GM18861 (cell line): Measurements from ENCODE around the gene PCDH19.
"Not testable (repeated sequence)": the region's sequence is repeated elsewhere in the genome, so short reads cannot be mapped to it uniquely, and the experiment has no call there.

Source experiments
- ATAC-seq: cut with Tn5 transposase; IDR thresholded peaks from one replicate; pipeline ENCODE4 v1.9.1; 2021; ENCODE audit not compliant: unreplicated experiment

Gene PCDH19, protein sequence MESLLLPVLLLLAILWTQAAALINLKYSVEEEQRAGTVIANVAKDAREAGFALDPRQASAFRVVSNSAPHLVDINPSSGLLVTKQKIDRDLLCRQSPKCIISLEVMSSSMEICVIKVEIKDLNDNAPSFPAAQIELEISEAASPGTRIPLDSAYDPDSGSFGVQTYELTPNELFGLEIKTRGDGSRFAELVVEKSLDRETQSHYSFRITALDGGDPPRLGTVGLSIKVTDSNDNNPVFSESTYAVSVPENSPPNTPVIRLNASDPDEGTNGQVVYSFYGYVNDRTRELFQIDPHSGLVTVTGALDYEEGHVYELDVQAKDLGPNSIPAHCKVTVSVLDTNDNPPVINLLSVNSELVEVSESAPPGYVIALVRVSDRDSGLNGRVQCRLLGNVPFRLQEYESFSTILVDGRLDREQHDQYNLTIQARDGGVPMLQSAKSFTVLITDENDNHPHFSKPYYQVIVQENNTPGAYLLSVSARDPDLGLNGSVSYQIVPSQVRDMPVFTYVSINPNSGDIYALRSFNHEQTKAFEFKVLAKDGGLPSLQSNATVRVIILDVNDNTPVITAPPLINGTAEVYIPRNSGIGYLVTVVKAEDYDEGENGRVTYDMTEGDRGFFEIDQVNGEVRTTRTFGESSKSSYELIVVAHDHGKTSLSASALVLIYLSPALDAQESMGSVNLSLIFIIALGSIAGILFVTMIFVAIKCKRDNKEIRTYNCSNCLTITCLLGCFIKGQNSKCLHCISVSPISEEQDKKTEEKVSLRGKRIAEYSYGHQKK (N-terminal part only)

DNA sequence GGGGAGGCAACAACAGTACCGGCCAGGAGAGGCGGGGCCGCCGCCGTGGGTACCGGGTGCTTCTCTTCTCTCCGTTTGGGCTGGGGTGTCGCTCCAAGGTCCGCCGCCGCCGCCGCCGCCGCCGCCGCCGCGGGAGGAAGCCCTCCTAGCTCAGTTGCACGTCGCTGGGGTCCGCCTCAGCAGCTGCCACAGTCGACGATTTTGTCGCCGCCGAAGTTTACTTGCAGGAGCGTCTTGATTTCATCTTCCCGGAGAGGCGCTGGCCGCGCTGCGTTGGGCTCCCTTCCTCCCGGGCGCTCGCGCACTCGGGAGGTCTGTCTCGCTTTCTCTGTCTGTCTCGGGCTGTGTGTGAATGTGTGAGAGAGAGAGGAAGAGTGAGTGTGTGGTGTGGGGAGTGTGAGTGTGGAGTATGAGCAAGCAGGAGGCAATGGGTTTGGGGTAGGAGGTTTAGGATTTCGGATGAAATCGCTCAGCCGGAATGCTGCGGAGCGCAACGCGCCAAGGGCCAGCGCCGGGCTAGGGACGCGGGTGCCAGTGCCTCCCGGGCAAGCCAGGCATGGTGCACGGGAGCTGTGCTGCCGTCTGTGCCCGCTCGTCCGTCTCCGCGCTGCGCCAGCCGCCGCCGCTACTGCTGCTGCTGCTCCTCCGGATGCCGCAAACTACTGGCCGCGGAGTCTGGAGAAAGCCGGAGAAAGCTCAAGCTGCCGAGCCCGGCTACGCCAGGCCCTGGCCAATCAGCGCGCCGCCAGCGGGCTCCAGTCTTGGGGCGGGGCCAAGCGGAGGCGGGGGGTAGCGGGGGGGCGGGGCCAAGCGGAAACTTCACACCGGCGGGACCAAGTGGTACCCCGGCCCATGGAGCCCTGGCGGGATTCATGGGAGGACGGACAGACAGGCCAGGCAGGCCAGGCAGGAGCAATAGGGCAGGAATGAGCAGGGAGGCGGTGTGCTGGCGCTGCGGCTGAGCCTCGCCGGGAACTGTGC, at the start of gene PCDH19:
Gene PCDH19, minus strand, starts transcription at position 664 of the 981 bp plus-strand sequence. CDS start 1,676 bp downstream, outside the sequence.
- ATAC-seq = no peak

DNA sequence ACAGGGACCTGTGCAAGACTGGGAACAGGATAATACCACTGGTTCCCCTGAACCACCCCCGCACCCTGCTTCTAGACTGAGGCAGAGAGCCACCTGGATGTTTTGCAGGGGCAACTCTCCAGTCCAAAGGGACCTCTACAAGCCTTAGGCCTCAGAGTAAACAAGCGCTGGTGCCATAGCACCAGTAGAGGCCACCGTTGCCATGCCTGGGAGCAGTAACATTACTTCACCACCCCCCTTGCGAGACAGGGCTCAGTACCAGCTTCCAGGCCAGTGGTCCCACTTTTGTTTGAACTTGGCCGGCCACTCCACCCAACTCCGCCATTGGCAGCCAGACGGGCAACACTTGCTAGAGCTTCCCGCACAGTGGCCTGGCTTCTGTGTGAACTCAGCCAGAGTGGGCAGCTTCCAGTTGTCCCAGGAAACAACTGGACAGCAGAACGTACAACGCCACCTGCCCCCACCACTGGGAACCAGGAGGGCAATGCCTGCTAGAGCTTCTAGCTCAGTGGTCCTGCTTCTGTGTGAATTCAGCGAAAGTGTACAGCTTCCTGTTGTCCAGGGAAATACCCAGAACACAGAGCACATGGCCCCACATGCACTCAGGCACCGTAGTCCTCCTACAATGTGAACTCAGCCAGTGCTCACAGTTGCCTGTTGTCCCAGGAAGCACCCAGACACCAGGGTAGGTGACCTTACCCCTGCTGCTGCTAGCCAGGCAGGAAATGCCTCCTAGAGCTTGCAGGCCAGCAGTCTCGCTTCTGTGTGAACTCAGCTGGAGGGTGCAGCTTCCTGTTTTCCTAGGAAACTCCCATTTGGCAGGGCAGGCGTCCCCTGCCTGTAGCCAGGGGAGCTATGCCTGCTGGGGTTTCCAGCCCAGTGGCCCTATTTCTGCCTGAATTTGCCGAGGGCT, 39.9 kb upstream of the PCDH19 start:
- ATAC-seq = no peak

DNA sequence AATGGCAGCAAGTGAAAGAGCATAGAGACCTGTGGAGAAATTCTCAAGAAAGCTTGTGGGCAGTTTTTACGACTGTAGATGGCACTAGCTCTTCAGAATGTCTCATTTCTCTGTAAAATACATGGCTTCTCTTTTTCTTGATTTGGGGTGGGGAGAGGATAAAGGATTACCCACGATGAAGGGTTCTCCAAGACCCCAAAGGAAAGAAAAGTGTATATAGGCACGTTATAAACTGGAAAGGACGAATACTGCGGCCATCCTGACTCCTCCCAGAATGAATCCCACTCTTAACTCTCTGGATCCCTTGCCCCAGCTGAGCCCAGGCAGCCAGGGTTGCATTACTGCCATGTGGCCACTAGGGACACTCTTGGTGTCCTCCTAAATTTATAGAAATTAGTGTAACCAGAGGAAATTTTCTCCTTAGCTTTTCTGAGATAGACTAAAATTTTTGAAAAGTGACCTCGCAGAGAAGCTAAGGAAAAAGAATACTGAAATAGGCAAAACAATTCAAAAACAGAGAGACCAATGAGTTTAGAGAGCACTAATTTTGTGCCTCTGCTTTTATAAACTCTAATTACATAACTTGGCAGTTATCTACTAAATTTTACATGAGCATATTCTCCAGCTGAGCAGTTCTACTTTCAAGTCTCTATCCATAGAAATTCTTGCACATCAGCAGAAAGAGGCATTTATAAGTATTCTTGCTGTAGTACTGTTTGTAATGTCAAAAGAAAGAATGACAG, 37.8 kb upstream of the PCDH19 start:
- ATAC-seq = peak; percentile 62

DNA sequence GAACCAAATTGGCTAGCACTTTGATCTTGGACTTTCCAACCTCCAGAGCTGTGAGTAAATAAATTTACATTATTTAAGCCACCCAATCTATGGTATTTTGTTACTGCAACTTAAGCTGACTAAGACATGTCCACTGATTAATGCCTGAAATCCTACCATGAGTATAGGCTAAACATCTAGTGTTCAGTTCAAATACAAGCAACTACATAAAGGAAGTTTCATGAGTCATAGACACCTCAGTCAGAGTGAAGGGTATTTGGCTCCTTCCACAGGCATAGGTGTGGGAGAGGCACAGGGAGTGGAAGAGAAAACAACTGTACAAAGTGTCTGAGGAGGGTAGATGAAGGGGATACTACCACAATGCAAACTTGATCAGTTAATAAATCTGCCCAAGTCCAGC, 35.5 kb upstream of the PCDH19 start:
- ATAC-seq = no peak

DNA sequence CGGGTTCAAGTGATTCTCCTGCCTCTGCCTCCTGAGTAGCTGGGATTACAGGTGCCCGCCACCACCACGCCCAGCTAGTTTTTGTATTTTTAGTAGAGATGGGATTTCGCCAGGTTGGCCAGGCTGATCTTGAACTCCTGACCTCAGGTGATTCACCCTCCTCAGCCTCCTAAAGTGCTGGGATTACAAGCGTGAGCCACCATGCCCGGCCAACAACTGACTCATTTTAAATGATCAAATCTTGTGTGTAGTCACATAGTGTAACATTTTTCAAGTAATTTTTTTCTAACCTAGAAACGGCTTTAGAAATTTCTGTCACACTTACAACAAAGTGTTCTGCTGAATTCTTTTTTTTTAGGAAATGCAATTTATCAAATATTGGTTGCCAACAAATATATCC, 31.2 kb upstream of the PCDH19 start:
- ATAC-seq = not testable (repeated sequence)

DNA sequence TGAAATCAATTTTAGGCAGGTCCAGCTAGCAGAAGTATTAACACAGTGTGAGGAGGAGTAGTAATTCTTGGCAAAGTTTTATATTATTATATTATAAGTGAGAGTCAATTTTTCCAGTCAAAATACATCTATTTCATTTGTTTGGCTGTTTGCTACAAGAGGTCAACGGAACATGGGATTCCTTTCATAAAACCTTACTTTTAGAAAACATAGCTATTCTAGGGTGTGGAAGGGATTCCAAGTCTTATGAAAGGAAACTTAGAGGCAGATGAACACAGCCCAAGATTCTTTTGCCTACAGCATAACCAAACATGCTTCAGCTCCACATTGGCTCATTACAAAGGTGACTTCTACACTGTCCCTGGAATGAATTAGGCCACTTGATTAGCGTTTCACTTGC, 29.9 kb upstream of the PCDH19 start:
- no peak for ATAC-seq

DNA sequence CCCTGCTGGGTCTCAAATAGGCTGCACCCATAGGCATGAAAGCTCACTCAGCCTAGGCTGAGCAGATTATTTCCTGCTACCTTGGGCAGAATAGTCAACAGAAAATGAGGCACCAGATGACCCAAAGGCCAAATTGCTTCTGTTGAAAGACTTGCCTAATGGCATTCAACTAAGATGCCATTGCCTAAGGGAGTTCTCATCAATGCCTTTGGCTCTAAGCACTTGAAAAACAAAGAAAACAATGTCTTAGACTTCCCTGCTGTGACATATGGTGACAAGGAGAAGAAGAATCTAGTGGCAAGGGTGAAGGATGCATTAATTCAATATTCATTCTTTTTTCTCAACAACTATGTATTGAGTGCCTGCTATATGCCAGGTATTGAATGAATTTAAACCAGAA, 25.7 kb upstream of the PCDH19 start:
- no peak for ATAC-seq

DNA sequence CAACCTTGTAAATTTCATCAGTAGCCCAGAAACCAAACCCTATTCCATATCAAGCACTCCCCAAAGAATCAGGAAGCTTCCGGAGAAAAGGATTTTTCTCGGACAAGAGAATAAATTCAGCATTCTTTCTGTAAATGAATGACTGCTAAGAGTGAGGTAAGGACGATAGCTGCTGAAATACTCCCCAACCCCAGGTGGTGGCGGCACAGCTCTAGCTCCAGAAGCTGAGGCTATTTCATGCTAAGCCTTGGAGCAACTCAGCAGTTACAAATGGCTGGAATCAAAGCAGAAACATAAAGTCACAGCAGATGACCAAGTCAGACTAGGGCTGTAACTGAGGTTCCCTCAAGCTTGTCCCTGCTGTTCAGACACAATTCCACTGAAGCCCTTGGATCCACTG, 13.9 kb upstream of the PCDH19 start:
- no peak for ATAC-seq

DNA sequence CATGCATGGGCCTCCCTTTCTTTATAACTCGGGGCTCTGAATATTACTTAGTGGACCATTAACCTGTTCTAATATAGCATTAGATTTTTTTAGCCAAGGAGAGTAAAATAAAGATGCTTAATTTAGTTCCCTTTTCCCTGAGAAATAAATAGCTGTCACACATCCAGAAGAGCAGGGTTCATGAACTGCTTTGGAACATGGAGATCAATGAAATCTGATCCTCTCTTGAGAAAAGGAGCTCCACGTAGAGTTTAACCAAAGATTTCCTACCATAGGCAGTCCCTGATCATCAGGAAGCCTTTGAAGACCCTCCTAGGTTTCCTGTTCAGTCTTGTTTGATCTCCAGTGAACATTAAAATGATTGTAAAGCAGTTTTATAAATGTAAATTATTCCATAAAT, 8.5 kb upstream of the PCDH19 start:
- no peak for ATAC-seq

DNA sequence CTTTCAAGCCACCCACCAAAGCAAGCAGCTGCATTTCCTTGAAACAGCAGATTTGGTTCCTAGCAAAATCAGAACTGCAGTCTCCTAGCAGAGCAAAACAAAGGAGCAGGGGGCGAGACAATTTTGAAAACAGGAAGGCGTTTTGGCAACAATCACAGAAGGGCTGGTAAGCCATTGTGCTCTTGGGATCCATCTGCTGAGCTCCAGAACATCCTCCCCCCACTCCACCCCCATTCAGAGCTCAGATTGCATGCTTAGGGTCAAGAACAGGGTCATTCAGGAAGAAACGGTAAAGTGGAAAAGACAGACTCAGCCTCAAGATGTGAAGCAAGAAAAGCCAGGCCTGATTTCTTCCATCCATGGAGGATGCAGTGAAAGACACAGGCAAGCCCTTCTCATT, 7.6 kb upstream of the PCDH19 start:
- ATAC-seq = no peak

DNA sequence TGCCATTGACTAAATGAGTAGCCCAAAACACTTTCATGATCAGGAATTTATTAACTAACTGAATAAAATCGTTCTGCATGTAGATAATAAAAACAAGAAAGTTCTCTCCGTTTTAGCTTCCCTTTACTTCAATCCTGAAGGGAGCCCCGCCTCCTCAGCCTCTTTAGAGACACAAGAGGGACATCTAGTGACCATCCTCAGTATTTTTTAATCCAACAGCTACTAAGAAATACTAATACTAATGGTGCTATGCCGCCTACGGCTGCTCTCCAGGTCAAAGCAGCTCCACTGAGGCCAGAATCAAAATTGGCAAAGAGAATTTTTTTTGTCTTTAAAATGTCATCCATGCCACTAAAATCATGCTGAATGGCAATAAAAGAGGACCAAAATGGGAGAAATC, 3.2 kb upstream of the PCDH19 start:
- ATAC-seq = peak; percentile 88

DNA sequence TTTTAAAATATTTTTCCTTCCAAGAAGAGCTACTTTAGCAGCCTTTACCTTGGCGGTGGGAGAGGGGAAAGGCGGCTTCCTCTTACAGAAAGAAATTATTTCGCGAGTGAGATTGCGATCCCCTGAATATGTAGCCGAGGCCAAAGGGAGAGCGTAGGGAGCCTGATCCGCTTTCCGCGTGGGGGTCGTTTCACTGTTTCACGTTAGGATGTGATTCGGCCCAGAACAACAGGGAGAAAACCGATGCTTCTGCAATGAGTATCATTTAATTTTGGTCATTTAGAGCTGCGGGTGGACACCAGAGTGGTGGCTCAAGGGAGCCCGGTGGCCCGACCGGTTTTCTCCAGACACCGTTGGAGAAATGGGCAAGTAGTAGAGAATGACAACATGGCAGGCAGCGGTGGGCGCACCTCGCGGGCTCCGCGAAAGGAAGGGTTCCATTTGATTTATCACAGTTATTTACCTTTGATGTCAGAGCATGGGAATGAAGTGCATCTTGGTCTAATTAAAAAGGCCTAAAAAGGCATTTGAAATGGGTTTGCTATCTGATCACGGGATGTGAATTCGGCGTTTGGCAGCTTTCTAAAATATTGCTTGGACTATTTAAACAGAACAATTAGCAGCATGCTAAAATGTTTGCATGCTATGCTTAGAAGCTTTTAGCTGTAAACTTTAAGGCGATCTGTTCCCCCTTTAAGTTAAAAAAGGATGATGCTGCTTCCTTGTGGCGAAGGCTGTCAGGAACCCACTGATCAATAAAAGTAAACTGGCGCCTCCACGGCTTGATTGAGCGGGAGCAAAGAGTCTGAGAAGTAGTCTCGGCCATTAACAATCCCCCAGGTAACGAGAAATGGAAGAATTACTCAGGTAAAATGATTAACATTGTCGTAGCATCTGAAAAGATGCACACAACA, 2.0 kb upstream of the PCDH19 start:
- no peak for ATAC-seq

DNA sequence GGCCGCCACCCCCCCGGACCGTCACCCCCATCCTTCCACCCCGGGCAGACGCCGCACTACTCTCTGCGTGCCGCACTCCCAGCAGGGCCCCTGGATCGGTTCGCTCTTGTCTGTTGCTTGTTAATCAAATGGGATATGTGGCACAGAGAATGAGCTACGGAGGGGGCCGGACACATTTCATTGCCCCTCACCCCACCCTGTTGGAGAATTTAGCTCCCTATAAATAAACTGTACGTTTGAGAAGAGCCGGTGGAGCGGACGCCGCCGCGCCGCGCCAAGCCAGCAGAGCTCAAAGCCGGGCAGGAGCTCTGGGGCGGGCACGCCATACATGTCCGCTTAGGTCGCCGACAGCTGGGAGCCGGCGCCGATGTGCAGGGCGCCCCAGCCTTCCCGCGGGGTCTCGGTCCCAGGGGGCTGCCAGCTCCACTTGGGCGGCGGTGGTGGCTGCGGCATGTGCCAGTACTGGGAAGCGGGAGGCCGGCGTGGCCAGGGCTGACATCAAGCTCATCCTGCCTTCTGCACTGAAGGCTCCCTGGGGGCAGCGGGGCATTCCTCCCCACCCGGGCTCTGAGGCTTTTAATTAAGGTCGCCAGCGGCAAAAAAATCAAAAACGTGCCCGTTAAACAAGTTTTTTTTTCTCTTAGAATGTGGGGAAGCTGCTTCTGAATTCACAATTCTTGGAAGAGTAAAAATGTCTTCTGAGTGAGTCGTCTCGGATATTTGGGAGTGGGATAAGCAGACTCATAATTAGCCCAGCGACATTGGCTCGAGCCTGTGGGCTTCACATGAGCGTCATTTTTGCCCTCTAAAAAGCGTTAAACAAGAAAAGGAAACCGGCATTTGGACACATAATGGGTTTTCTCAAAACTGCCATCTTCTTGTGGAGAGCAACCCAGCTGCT, 1.1 kb upstream of the PCDH19 start:
- ATAC-seq = no peak

DNA sequence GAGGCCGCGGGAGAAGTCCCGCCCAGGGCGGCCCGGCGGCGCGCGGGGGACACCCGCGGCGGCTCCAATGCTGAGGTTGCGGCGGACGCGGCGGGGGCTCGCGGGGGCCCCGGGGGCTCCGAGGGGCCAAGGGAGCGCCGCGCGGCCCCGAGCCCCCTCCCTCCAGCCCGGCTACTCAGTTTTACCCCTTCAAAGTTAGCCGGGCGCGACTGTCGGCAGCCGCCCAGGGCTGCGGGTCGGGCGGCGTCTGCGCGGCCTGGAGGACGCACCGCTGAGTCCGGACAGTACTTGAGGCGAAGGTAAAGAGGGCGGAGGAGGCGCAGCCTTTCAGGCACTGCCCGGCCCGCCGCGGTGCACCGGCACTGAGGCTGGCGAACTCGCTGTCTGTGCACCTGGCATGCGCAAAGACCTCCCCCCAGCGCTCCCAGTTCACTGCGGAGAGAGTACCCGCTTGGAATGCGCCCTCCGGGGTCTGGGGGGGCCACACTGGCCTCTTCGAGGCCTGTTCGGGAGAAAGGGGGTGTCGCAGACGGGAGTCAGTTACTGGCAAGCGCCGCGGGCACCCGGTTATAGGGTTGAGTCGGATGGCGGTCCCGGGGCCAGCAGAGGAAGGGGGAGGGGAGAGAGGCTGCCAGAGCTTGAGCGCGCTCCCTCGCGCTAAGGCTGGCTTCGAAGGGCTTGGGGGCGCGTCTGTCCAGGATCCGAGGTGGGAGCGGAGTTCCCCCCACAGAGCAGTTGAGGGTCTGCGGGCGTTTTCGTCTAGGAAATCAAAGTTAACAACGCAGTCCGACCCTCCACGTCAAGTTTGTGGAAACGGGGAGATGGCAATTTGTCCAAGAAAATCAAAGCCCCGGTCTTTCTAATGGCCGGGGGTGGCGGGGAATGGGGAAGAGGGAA, 1.1 kb downstream of the PCDH19 start:
- no peak for ATAC-seq

DNA sequence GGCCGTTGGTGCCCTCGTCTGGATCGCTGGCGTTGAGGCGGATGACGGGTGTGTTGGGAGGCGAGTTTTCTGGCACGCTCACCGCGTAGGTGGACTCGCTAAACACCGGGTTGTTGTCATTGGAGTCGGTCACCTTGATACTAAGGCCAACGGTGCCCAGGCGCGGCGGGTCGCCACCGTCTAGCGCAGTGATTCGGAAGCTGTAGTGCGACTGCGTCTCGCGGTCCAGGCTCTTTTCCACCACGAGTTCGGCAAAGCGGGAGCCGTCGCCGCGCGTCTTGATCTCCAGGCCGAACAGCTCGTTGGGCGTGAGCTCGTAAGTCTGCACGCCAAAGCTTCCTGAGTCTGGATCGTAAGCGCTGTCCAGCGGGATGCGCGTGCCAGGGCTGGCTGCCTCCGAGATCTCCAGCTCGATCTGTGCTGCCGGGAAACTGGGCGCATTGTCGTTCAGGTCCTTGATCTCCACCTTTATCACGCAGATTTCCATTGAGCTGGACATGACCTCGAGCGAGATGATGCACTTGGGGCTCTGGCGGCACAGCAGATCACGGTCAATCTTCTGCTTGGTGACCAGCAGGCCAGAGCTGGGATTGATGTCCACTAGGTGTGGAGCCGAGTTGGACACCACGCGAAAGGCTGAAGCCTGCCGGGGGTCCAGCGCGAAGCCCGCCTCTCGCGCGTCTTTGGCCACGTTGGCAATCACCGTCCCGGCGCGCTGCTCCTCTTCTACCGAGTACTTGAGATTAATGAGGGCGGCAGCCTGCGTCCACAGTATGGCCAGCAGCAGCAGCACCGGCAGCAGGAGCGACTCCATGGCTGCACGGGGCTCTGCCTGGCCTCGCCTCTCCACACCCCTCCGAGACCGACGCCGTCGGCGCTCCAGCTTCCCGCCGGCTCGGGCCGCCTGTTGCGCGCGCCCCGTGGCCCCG, 2.0 kb downstream of the PCDH19 start:
- ATAC-seq = no peak
